Activated T-cell treated with anti-CD3 and anti-CD28 coated beads, Interleukin-2, amount 50 U/mL, for 4 hours (primary cell): Measurements from ENCODE around the gene OSBPL3. TPM values are rescaled to one million over a fixed set of nuclear protein-coding genes. Genes with fewer than 3 reads are reported as not detected.
"Not testable (repeated sequence)": the region's sequence is repeated elsewhere in the genome, so short reads cannot be mapped to it uniquely, and the experiment has no call there.

Experiments
- ATAC-seq, 2 donors: fragments of 200-7000 bp; cut with Tn5 transposase; one replicate each; pipeline ENCODE4 v1.10.0; 2021
- DNase-seq: peaks from one replicate; pipeline ENCODE4 v3.0.0-alpha.2; 2020
- H3K27me3 Mint-ChIP-seq: one replicate; pipeline ENCODE4 v1.8.0; 2021; ENCODE audit warnings: low read depth, mixed read lengths
- H3K36me3 Mint-ChIP-seq: one replicate; pipeline ENCODE4 v1.8.0; 2022; ENCODE audit warnings: mixed read lengths; ENCODE audit not compliant: insufficient read depth
- H3K4me1 Mint-ChIP-seq: one replicate; pipeline ENCODE4 v1.8.0; 2021; ENCODE audit warnings: low read depth, mixed read lengths
- H3K4me3 Mint-ChIP-seq: one replicate; pipeline ENCODE4 v1.8.0; 2021; ENCODE audit warnings: mild to moderate bottlenecking, moderate library complexity, mixed read lengths
- H3K9me3 Mint-ChIP-seq: one replicate; pipeline ENCODE4 v1.8.0; 2021; ENCODE audit warnings: mixed read lengths
- total RNA-seq, 3 donors: library from RNA; stranded (reverse); gene quantifications; one replicate each; pipeline ENCODE4 v1.2.1, GENCODE V29; 2021

The OSBPL3 gene
- total RNA-seq: 10 to 100 TPM; 59.0 to 85.4 (median 81.8) TPM

GRCh38 chr7:24979863-24980533 lies at the start of gene OSBPL3:
Gene OSBPL3 (minus strand): TSS chr7:24980178. CDS start chr7:24892472, 87,706 bp downstream.
- peaks cover 7% of the 10 kb centered on the region for H3K36me3 Mint-ChIP-seq
- DNase-seq (peak; percentile 95), ATAC-seq (peak; percentile 82 to 85)
- H3K9me3 Mint-ChIP-seq: no peaks in the 10 kb centered on the region
- peak within 1 kb of the TSS; percentile 86 for H3K4me3 Mint-ChIP-seq
- H3K27me3 Mint-ChIP-seq: no peaks in the 10 kb centered on the region
- peaks cover 49% of the 10 kb centered on the region for H3K4me1 Mint-ChIP-seq

- ATAC-seq (peak; percentile 40 to 49), DNase-seq (no peak)
- Mint-ChIP-seq H3K36me3 (no peaks in the 10 kb centered on the region), H3K4me3 (peak overlapping the region; percentile 3), H3K9me3 (no peaks in the 10 kb centered on the region), H3K4me1 (peaks cover 46% of the 10 kb centered on the region), H3K27me3 (no peaks in the 10 kb centered on the region)
Measured at GRCh38 chr7:25029075-25029474, 49.1 kb upstream of the OSBPL3 start.

GRCh38 chr7:25028370-25029021 lies 48.5 kb upstream of the OSBPL3 start:
- H3K4me3 Mint-ChIP-seq: peak overlapping the region; percentile 3

GRCh38 chr7:25026156-25026555 lies 46.2 kb upstream of the OSBPL3 start:
- H3K9me3 Mint-ChIP-seq: no peaks in the 10 kb centered on the region
- ATAC-seq: no peak
- no peaks in the 10 kb centered on the region for H3K27me3 Mint-ChIP-seq
- no peaks in the 10 kb centered on the region for H3K36me3 Mint-ChIP-seq
- DNase-seq: no peak
- H3K4me3 Mint-ChIP-seq: no peak overlapping the region
- H3K4me1 Mint-ChIP-seq: peaks cover 42% of the 10 kb centered on the region

More at GRCh38 chr7:25028370-25029021, 48.5 kb upstream of the OSBPL3 start:
- DNase-seq (peak; percentile 18), ATAC-seq (peak; percentile 76 to 84)
- Mint-ChIP-seq H3K36me3 (no peaks in the 10 kb centered on the region), H3K4me1 (peaks cover 46% of the 10 kb centered on the region), H3K27me3 (no peaks in the 10 kb centered on the region), H3K9me3 (no peaks in the 10 kb centered on the region)

- Mint-ChIP-seq H3K4me1 (peaks cover 33% of the 10 kb centered on the region), H3K36me3 (no peaks in the 10 kb centered on the region), H3K27me3 (no peaks in the 10 kb centered on the region), H3K9me3 (no peaks in the 10 kb centered on the region), H3K4me3 (no peak overlapping the region)
- ATAC-seq (no peak), DNase-seq (no peak)
Measured at GRCh38 chr7:25025218-25025671, 45.3 kb upstream of the OSBPL3 start.

GRCh38 chr7:25024066-25024465 lies 44.1 kb upstream of the OSBPL3 start:
- no peak for DNase-seq
- no peaks in the 10 kb centered on the region for H3K27me3 Mint-ChIP-seq
- H3K4me3 Mint-ChIP-seq: no peak overlapping the region
- H3K4me1 Mint-ChIP-seq: peaks cover 22% of the 10 kb centered on the region
- H3K9me3 Mint-ChIP-seq: no peaks in the 10 kb centered on the region
- H3K36me3 Mint-ChIP-seq: no peaks in the 10 kb centered on the region
- ATAC-seq: no peak

- not testable (repeated sequence) for H3K36me3 Mint-ChIP-seq, ATAC-seq, H3K9me3 Mint-ChIP-seq, H3K4me3 Mint-ChIP-seq, H3K4me1 Mint-ChIP-seq, DNase-seq, H3K27me3 Mint-ChIP-seq
Measured at GRCh38 chr7:25017671-25018070, 37.7 kb upstream of the OSBPL3 start.

GRCh38 chr7:25014756-25015155 lies 34.8 kb upstream of the OSBPL3 start:
- no peaks in the 10 kb centered on the region for H3K27me3 Mint-ChIP-seq
- H3K9me3 Mint-ChIP-seq: no peaks in the 10 kb centered on the region
- no peaks in the 10 kb centered on the region for H3K36me3 Mint-ChIP-seq
- no peak overlapping the region for H3K4me3 Mint-ChIP-seq
- no peak for ATAC-seq
- no peak for DNase-seq
- peaks cover 3% of the 10 kb centered on the region for H3K4me1 Mint-ChIP-seq

- ATAC-seq, DNase-seq, H3K36me3 Mint-ChIP-seq, H3K9me3 Mint-ChIP-seq, H3K27me3 Mint-ChIP-seq, H3K4me1 Mint-ChIP-seq, H3K4me3 Mint-ChIP-seq: not testable (repeated sequence)
Measured at GRCh38 chr7:25012710-25013109, 32.7 kb upstream of the OSBPL3 start.

- ATAC-seq: peak in 1 of 2 donors; percentile 41
- H3K4me1 Mint-ChIP-seq: peaks cover 3% of the 10 kb centered on the region
- no peak overlapping the region for H3K4me3 Mint-ChIP-seq
- no peaks in the 10 kb centered on the region for H3K9me3 Mint-ChIP-seq
- H3K36me3 Mint-ChIP-seq: no peaks in the 10 kb centered on the region
- H3K27me3 Mint-ChIP-seq: no peaks in the 10 kb centered on the region
- DNase-seq: no peak
Measured at GRCh38 chr7:25012254-25012653, 32.3 kb upstream of the OSBPL3 start.

GRCh38 chr7:25009257-25009656 lies 29.3 kb upstream of the OSBPL3 start:
- ATAC-seq (no peak), DNase-seq (no peak)
- no peaks in the 10 kb centered on the region for H3K27me3 Mint-ChIP-seq
- H3K4me3 Mint-ChIP-seq: no peak overlapping the region
- no peaks in the 10 kb centered on the region for H3K9me3 Mint-ChIP-seq
- no peaks in the 10 kb centered on the region for H3K36me3 Mint-ChIP-seq
- H3K4me1 Mint-ChIP-seq: peaks cover 3% of the 10 kb centered on the region

- Mint-ChIP-seq H3K9me3 (no peaks in the 10 kb centered on the region), H3K4me3 (no peak overlapping the region), H3K4me1 (peaks cover 3% of the 10 kb centered on the region), H3K36me3 (no peaks in the 10 kb centered on the region), H3K27me3 (no peaks in the 10 kb centered on the region)
- ATAC-seq (peak in 1 of 2 donors; percentile 46), DNase-seq (no peak)
Measured at GRCh38 chr7:25007668-25008067, 27.7 kb upstream of the OSBPL3 start.

GRCh38 chr7:25006276-25006675 lies 26.3 kb upstream of the OSBPL3 start:
- H3K27me3 Mint-ChIP-seq: no peaks in the 10 kb centered on the region
- H3K4me3 Mint-ChIP-seq: no peak overlapping the region
- H3K4me1 Mint-ChIP-seq: no peaks in the 10 kb centered on the region
- no peaks in the 10 kb centered on the region for H3K36me3 Mint-ChIP-seq
- DNase-seq (no peak), ATAC-seq (no peak)
- H3K9me3 Mint-ChIP-seq: no peaks in the 10 kb centered on the region

GRCh38 chr7:25005658-25006057 lies 25.7 kb upstream of the OSBPL3 start:
- Mint-ChIP-seq H3K4me3 (no peak overlapping the region), H3K9me3 (peaks cover 5% of the 10 kb centered on the region), H3K27me3 (peaks cover 1% of the 10 kb centered on the region), H3K4me1 (no peaks in the 10 kb centered on the region), H3K36me3 (peaks cover 2% of the 10 kb centered on the region)
- ATAC-seq (no peak), DNase-seq (no peak)

- no peak for DNase-seq
- Mint-ChIP-seq H3K9me3 (peaks cover 16% of the 10 kb centered on the region), H3K36me3 (peaks cover 4% of the 10 kb centered on the region), H3K4me1 (no peaks in the 10 kb centered on the region), H3K27me3 (peaks cover 1% of the 10 kb centered on the region), H3K4me3 (no peak overlapping the region)
- ATAC-seq: no peak
Measured at GRCh38 chr7:25002786-25003185, 22.8 kb upstream of the OSBPL3 start.
